Neuronal stem cell (in vitro differentiated cells): ENCODE data around the gene KRTAP9-3.
A peak's percentile ranks its signal among the peaks of the same experiment; 100 is the strongest.
"Not testable (repeated sequence)": the region's sequence is repeated elsewhere in the genome, so short reads cannot be mapped to it uniquely, and the experiment has no call there.

Source experiments
- DNase-seq: peaks from one replicate; pipeline ENCODE4 v3.0.0-alpha.2; 2013; ENCODE audit warnings: low spot score
- H2AFZ ChIP-seq: one replicate; pipeline ENCODE4 v1.6.1; 2013; ENCODE audit warnings: mild to moderate bottlenecking, low read length, inconsistent platforms
- H2AK5ac ChIP-seq: 2 replicates; pipeline ENCODE4 v1.6.1; 2013; ENCODE audit warnings: low read depth, mild to moderate bottlenecking, inconsistent platforms, low read length, moderate library complexity, mixed read lengths
- H2BK120ac ChIP-seq: 2 replicates; pipeline ENCODE4 v1.6.1; 2013; ENCODE audit warnings: low read depth, mild to moderate bottlenecking, inconsistent platforms, low read length, moderate library complexity, mixed read lengths
- H2BK12ac ChIP-seq: one replicate; pipeline ENCODE4 v1.6.1; 2013; ENCODE audit warnings: low read length, inconsistent platforms
- H2BK15ac ChIP-seq: 2 replicates; pipeline ENCODE4 v1.6.1; 2013; ENCODE audit warnings: mild to moderate bottlenecking, low read length, inconsistent platforms, mixed read lengths
- H2BK5ac ChIP-seq: one replicate; pipeline ENCODE4 v1.6.1; 2013; ENCODE audit warnings: inconsistent platforms, mild to moderate bottlenecking, low read length, moderate library complexity
- H3K14ac ChIP-seq: one replicate; pipeline ENCODE4 v1.6.1; 2013; ENCODE audit warnings: low read length, inconsistent platforms
- H3K18ac ChIP-seq: 2 replicates; pipeline ENCODE4 v1.6.1; 2013; ENCODE audit warnings: low read length, inconsistent platforms
- H3K23ac ChIP-seq: 2 replicates; pipeline ENCODE4 v1.6.1; 2013; ENCODE audit warnings: low read depth, mild to moderate bottlenecking, mixed read lengths, low read length, inconsistent platforms; ENCODE audit not compliant: poor library complexity
- H3K27ac ChIP-seq: replicated peaks from 3 replicates; pipeline ENCODE4 v1.5.1; 2013; ENCODE audit warnings: low read length, inconsistent platforms
- H3K27me3 ChIP-seq, 3 experiments: 2 replicates each; pipeline ENCODE4 v1.6.1; 2013; ENCODE audit warnings: low read length in 3 of 3, mild to moderate bottlenecking in 2 of 3, inconsistent platforms in 1 of 3, low read depth in 1 of 3, mixed read lengths in 1 of 3, moderate library complexity in 1 of 3; ENCODE audit not compliant: control insufficient read depth in 3 of 3, insufficient read depth in 3 of 3
- H3K36me3 ChIP-seq, 2 donors: replicated peaks in 1 of 2; 2 replicates each; pipeline ENCODE4 v1.6.1; 2013; ENCODE audit warnings: low read length in 2 of 2; ENCODE audit not compliant: control insufficient read depth in 2 of 2, insufficient read depth in 2 of 2
- H3K4ac ChIP-seq: 2 replicates; pipeline ENCODE4 v1.6.1; 2013; ENCODE audit warnings: inconsistent platforms, mild to moderate bottlenecking, low read length, moderate library complexity
- H3K4me1 ChIP-seq, 2 donors: 1 replicate in 1 of 2; 2 replicates in 1 of 2; pipeline ENCODE4 v1.6.1; 2013; ENCODE audit warnings: low read length in 2 of 2, low read depth in 1 of 2; ENCODE audit not compliant: control insufficient read depth in 2 of 2, insufficient read depth in 1 of 2
- H3K4me2 ChIP-seq: one replicate; pipeline ENCODE4 v1.6.1; 2013; ENCODE audit warnings: mild to moderate bottlenecking, low read length, inconsistent platforms; ENCODE audit not compliant: insufficient read depth, poor library complexity, severe bottlenecking
- H3K4me3 ChIP-seq, 2 donors: 2 replicates each; pipeline ENCODE4 v1.5.1; 2013; ENCODE audit warnings: low read length in 2 of 2, mild to moderate bottlenecking in 2 of 2, inconsistent platforms in 1 of 2, moderate library complexity in 1 of 2
- H3K79me1 ChIP-seq: one replicate; pipeline ENCODE4 v1.6.1; 2013; ENCODE audit warnings: low read depth, mild to moderate bottlenecking, inconsistent platforms, low read length, moderate library complexity
- H3K9ac ChIP-seq: one replicate; pipeline ENCODE4 v1.6.1; 2013; ENCODE audit warnings: mild to moderate bottlenecking, low read depth, low read length, inconsistent platforms; ENCODE audit not compliant: poor library complexity
- H3K9me3 ChIP-seq, 2 donors: replicated peaks in 1 of 2; 2 replicates each; pipeline versions ENCODE3 to v1.6.1; 2013; ENCODE audit warnings: low read length in 2 of 2, mild to moderate bottlenecking in 2 of 2, inconsistent platforms in 1 of 2, low read depth in 1 of 2, mixed read lengths in 1 of 2, moderate library complexity in 1 of 2; ENCODE audit not compliant: control insufficient read depth in 2 of 2, insufficient read depth in 1 of 2
- H4K8ac ChIP-seq: one replicate; pipeline ENCODE4 v1.6.1; 2013; ENCODE audit warnings: low read depth, mild to moderate bottlenecking, inconsistent platforms, low read length, moderate library complexity
- H4K91ac ChIP-seq: one replicate; pipeline ENCODE4 v1.6.1; 2013; ENCODE audit warnings: low read length, low read depth, mild to moderate bottlenecking, inconsistent platforms; ENCODE audit not compliant: poor library complexity
- WGBS, 2 donors: extraction: QIAGEN DNeasy Blood & Tissue Kit; methylation state at CpG; one replicate each; pipeline ENCODE4 v1.1.7; 2013; ENCODE audit warnings: missing lambda C conversion rate in 2 of 2, mixed read lengths in 1 of 2; ENCODE audit not compliant: insufficient read length in 2 of 2, insufficient replicate concordance in 1 of 2; ENCODE audit errors: extremely low coverage in 2 of 2; 5-methylcytosine and 5-hydroxymethylcytosine counted together

Gene KRTAP9-3

DNA sequence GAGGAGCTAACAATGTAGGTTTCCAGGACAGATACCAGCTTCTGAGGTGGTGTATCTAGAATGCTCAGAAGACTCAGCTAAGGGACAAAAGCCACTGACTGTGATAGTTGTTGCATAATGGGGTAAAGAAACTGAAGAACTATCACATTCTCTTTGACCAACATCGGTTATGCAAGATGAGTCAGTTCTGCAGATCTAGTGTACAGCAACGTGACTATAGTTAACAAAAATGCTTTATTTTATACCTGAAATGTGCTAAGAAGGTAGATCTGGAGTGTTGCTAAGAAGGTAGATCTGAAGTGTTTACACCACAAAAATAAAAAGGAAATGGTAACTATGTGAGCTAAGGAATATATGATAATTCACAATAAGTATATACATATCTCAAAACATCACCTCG is 35.5 kb downstream of the KRTAP9-3 start:
- Histone ChIP-seq H3K4ac (no peak overlapping the region), H3K27ac (no peak overlapping the region), H3K4me1 (no peaks in the 10 kb centered on the region), H3K14ac (no peak overlapping the region), H3K23ac (no peak overlapping the region), H2BK15ac (no peak overlapping the region), H4K91ac (no peak overlapping the region), H3K9me3 (no peaks in the 10 kb centered on the region), H3K18ac (no peak overlapping the region), H2BK12ac (no peak overlapping the region), H3K36me3 (no peaks in the 10 kb centered on the region), H3K4me3 (no peak overlapping the region), H2AK5ac (no peak overlapping the region), H2AFZ (no peak overlapping the region), H3K9ac (no peak overlapping the region), H2BK5ac (no peak overlapping the region), H3K27me3 (no peaks in the 10 kb centered on the region), H4K8ac (no peak overlapping the region), H2BK120ac (no peak overlapping the region), H3K4me2 (no peak overlapping the region), H3K79me1 (no peaks in the 10 kb centered on the region)
- DNase-seq = no peak
- no CpG with 5 or more reads among the region's 3 CpGs for WGBS, 2 donors

GRCh38 chr17:41271323-41271722 is 39.1 kb downstream of the KRTAP9-3 start:
- not testable (repeated sequence) for H3K4me2 ChIP-seq, H2BK120ac ChIP-seq, H3K36me3 ChIP-seq, H4K91ac ChIP-seq, H3K4ac ChIP-seq, H3K14ac ChIP-seq, H3K23ac ChIP-seq, H3K9ac ChIP-seq, H2AFZ ChIP-seq, DNase-seq, H3K27me3 ChIP-seq, H2BK15ac ChIP-seq, H3K4me1 ChIP-seq, H3K9me3 ChIP-seq, H4K8ac ChIP-seq, H2AK5ac ChIP-seq, H2BK5ac ChIP-seq, H3K79me1 ChIP-seq, H3K27ac ChIP-seq, H3K18ac ChIP-seq, H2BK12ac ChIP-seq, H3K4me3 ChIP-seq
- no CpG with 5 or more reads among the region's 1 CpG for WGBS, 2 donors

- no peak overlapping the region for H4K91ac ChIP-seq
- no peaks in the 10 kb centered on the region for H3K36me3 ChIP-seq
- no peaks in the 10 kb centered on the region for H3K79me1 ChIP-seq
- H3K4me2 ChIP-seq = no peak overlapping the region
- H2BK120ac ChIP-seq = no peak overlapping the region
- no peak overlapping the region for H3K18ac ChIP-seq
- no peak overlapping the region for H2AK5ac ChIP-seq
- no peaks in the 10 kb centered on the region for H3K27me3 ChIP-seq
- H3K4ac ChIP-seq = no peak overlapping the region
- no peaks in the 10 kb centered on the region for H3K9me3 ChIP-seq
- H4K8ac ChIP-seq = no peak overlapping the region
- H2BK15ac ChIP-seq = no peak overlapping the region
- H3K27ac ChIP-seq = no peak overlapping the region
- H2AFZ ChIP-seq = no peak overlapping the region
- H2BK12ac ChIP-seq = no peak overlapping the region
- H3K4me3 ChIP-seq = no peak overlapping the region
- DNase-seq = no peak
- WGBS, 2 donors = no CpG with 5 or more reads among the region's 1 CpG
- no peak overlapping the region for H3K14ac ChIP-seq
- no peak overlapping the region for H3K23ac ChIP-seq
- no peaks in the 10 kb centered on the region for H3K4me1 ChIP-seq
- H3K9ac ChIP-seq = no peak overlapping the region
- H2BK5ac ChIP-seq = no peak overlapping the region
These were observed 39.6 kb downstream of the KRTAP9-3 start for GRCh38 chr17:41271858-41272257.

GRCh38 chr17:41275648-41276190 is 43.5 kb downstream of the KRTAP9-3 start, which contains the start of gene KRTAP9-7:
TSS of gene KRTAP9-7 (plus strand) at chr17:41275698. CDS start at chr17:41275698, 0 bp downstream.
- H2BK12ac ChIP-seq, H3K4ac ChIP-seq, H2BK5ac ChIP-seq, H2BK15ac ChIP-seq, H3K23ac ChIP-seq, H3K4me3 ChIP-seq, H4K91ac ChIP-seq, H3K27ac ChIP-seq, H3K14ac ChIP-seq, DNase-seq, H4K8ac ChIP-seq, H2AFZ ChIP-seq, H3K79me1 ChIP-seq, H3K9ac ChIP-seq, H2AK5ac ChIP-seq, H2BK120ac ChIP-seq, H3K27me3 ChIP-seq, H3K4me1 ChIP-seq, H3K36me3 ChIP-seq, H3K9me3 ChIP-seq, H3K4me2 ChIP-seq: not testable (repeated sequence)
- no CpG with 5 or more reads among the region's 3 CpGs for WGBS, 2 donors
- H3K18ac ChIP-seq = peak within 1 kb of the TSS; percentile 78
